Measurements from ENCODE around the gene EFEMP2. TPM values are rescaled to one million over a fixed set of nuclear protein-coding genes. Genes with fewer than 3 reads are reported as not detected.
A peak's percentile ranks its signal among the peaks of the same experiment; 100 is the strongest.

EFEMP2 gene
- total RNA-seq, 1 experiment from 2014 or later, result 31.2 TPM

GRCh38 chr11:65851083-65851579, 21.5 kb downstream of the EFEMP2 start:
- no peaks in the 10 kb centered on the region for H3K27me3 ChIP-seq (replicated peaks; ENCODE audit: insufficient read depth, low read depth, low read length, poor library complexity)
- BruUV-seq (replicated peaks), result no TSS peak
- H3K4me3 ChIP-seq (ENCODE audit: low read depth, low read length, poor library complexity, severe bottlenecking), result no peak overlapping the region
- no peaks in the 10 kb centered on the region for H3K9me3 ChIP-seq (ENCODE audit: low read depth, low read length, poor library complexity, severe bottlenecking)
- DNase-seq (ENCODE audit: low spot score), result peak; percentile 62
- H3K4me1 ChIP-seq (ENCODE audit: insufficient read depth, low read length, poor library complexity, severe bottlenecking), result peaks cover 2% of the 10 kb centered on the region
- POLR2A ChIA-PET (ENCODE audit: low non-redundant PET), result no interaction called here
- H3K27ac ChIP-seq (ENCODE audit: low read depth, low read length, poor library complexity, severe bottlenecking), result no peak overlapping the region
- peaks cover 50% of the 10 kb centered on the region for H3K36me3 ChIP-seq (ENCODE audit: insufficient read depth, low read length, poor library complexity, severe bottlenecking)
- CTCF ChIA-PET, result interaction anchor here (1.0 to 1.2 kb wide), 2 partner anchors 9 to 37 kb away, joined by 5 to 6 read pairs; partner anchors contain the start of gene FIBP
- intact Hi-C loops (cut with micrococcal nuclease; ENCODE audit: unreplicated experiment), result no loop called here
- TF ChIP-seq EZH2 (IDR thresholded peaks at IDR 0.05; ENCODE audit: borderline replicate concordance, low read depth, low read length, poor library complexity, severe bottlenecking) (no peak), CTCF (conservative IDR thresholded peaks at IDR 0.05; ENCODE audit: low read depth, low read length) (peak; percentile 65)

GRCh38 chr11:65850217-65851082, 22.1 kb downstream of the EFEMP2 start:
- ChIA-PET POLR2A (ENCODE audit: low non-redundant PET) (interaction anchor here (0.5 to 0.9 kb wide), 2 partner anchors 9 to 13 kb away, joined by 3 read pairs; no protein-coding TSS in a partner anchor), CTCF (interaction anchor here (0.8 to 1.2 kb wide), 2 partner anchors 34 to 38 kb away, joined by 3 to 5 read pairs; partner anchors contain the start of gene FIBP)
- peaks cover 44% of the 10 kb centered on the region for H3K36me3 ChIP-seq (ENCODE audit: insufficient read depth, low read length, poor library complexity, severe bottlenecking)
- no peak overlapping the region for H3K27ac ChIP-seq (ENCODE audit: low read depth, low read length, poor library complexity, severe bottlenecking)
- intact Hi-C loops (cut with micrococcal nuclease; ENCODE audit: unreplicated experiment), result no loop called here
- peak; percentile 11 for DNase-seq (ENCODE audit: low spot score)
- H3K4me3 ChIP-seq (ENCODE audit: low read depth, low read length, poor library complexity, severe bottlenecking), result no peak overlapping the region
- BruUV-seq (replicated peaks), result no TSS peak
- TF ChIP-seq CTCF (conservative IDR thresholded peaks at IDR 0.05; ENCODE audit: low read depth, low read length), result no peak
- TF ChIP-seq EZH2 (IDR thresholded peaks at IDR 0.05; ENCODE audit: borderline replicate concordance, low read depth, low read length, poor library complexity, severe bottlenecking), result no peak
- no peaks in the 10 kb centered on the region for H3K4me1 ChIP-seq (ENCODE audit: insufficient read depth, low read length, poor library complexity, severe bottlenecking)
- H3K27me3 ChIP-seq (replicated peaks; ENCODE audit: insufficient read depth, low read depth, low read length, poor library complexity), result no peaks in the 10 kb centered on the region
- no peaks in the 10 kb centered on the region for H3K9me3 ChIP-seq (ENCODE audit: low read depth, low read length, poor library complexity, severe bottlenecking)

GRCh38 chr11:65849771-65850216, 22.8 kb downstream of the EFEMP2 start:
- no peak overlapping the region for H3K27ac ChIP-seq (ENCODE audit: low read depth, low read length, poor library complexity, severe bottlenecking)
- H3K36me3 ChIP-seq (ENCODE audit: insufficient read depth, low read length, poor library complexity, severe bottlenecking), result peaks cover 37% of the 10 kb centered on the region
- no peaks in the 10 kb centered on the region for H3K9me3 ChIP-seq (ENCODE audit: low read depth, low read length, poor library complexity, severe bottlenecking)
- intact Hi-C loops (cut with micrococcal nuclease; ENCODE audit: unreplicated experiment), result no loop called here
- CTCF ChIA-PET, result interaction anchor here (0.8 kb wide), 1 partner anchor 34 kb away, joined by 3 read pairs; no protein-coding TSS in a partner anchor
- no TSS peak for BruUV-seq (replicated peaks)
- no peaks in the 10 kb centered on the region for H3K27me3 ChIP-seq (replicated peaks; ENCODE audit: insufficient read depth, low read depth, low read length, poor library complexity)
- no peak overlapping the region for H3K4me3 ChIP-seq (ENCODE audit: low read depth, low read length, poor library complexity, severe bottlenecking)
- no peak for TF ChIP-seq EZH2 (IDR thresholded peaks at IDR 0.05; ENCODE audit: borderline replicate concordance, low read depth, low read length, poor library complexity, severe bottlenecking)
- TF ChIP-seq CTCF (conservative IDR thresholded peaks at IDR 0.05; ENCODE audit: low read depth, low read length), result no peak
- no peak for DNase-seq (ENCODE audit: low spot score)
- no peaks in the 10 kb centered on the region for H3K4me1 ChIP-seq (ENCODE audit: insufficient read depth, low read length, poor library complexity, severe bottlenecking)
- POLR2A ChIA-PET (ENCODE audit: low non-redundant PET), result interaction anchor here (0.5 to 0.9 kb wide), 2 partner anchors 10 to 12 kb away, joined by 3 read pairs; no protein-coding TSS in a partner anchor

Measured in A673 (cell line).